HK-2 (cell line): Measurements from ENCODE around the gene FCHSD2.
A peak's percentile ranks its signal among the peaks of the same experiment; 100 is the strongest.
"Not testable (repeated sequence)": the region's sequence is repeated elsewhere in the genome, so short reads cannot be mapped to it uniquely, and the experiment has no call there.

Source experiments
- DNase-seq: peaks from one replicate; pipeline ENCODE4 v3.0.0-alpha.2; 2018; ENCODE audit not compliant: unreplicated experiment

The FCHSD2 gene

DNA sequence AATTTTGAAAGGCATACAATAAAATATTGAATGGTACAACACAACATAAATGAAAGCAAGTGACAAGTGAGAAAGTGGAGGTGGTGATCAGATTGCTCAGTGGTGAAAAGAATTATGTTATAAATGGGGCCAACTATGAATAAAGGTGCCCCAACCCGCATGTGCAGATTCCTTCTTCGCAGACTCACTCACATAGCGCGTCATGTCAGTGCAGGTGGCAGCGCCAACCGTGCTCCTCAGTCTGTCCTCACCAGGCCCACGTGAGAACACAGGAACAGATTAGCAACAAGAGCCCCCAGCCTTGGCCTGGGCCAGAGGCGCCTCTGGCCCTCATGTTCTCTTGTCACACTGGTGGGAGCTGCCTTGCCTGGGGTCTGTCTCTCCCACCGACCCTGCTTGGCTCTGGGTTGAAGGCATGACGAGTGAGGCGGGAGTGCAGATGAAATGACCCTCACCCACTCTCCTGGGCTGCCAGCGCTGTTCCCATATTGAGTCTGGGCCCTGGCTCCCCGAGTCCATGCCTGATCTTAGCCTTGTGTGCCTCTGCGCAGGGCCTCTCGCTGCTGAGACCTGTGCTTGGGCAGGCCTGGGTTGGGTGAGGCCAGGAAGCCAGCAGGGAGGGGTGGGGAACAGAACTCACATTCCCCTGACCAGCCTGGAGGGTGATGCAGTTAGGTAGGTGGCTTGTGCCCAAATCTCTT lies 321.5 kb downstream of the FCHSD2 start:
- DNase-seq = no peak

DNA sequence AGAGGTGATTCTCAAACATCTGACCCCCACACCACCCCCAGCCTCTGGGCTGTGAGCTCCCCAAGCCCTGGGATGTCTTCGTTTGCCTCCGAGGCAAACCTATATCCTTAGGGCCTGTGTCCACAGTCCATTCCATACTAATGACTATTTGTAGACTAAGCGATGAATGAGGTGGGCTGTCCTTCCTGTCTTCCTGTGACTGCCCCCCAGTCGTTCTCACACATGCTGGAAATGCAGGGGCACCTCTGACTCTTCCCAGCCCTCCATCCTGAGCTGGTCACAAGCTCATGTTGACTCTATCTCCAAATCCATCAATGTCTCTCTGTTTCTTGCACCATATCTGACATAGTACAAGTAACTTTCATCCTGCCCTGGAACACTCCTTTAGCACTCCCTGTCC lies 323.1 kb downstream of the FCHSD2 start:
- DNase-seq = no peak

DNA sequence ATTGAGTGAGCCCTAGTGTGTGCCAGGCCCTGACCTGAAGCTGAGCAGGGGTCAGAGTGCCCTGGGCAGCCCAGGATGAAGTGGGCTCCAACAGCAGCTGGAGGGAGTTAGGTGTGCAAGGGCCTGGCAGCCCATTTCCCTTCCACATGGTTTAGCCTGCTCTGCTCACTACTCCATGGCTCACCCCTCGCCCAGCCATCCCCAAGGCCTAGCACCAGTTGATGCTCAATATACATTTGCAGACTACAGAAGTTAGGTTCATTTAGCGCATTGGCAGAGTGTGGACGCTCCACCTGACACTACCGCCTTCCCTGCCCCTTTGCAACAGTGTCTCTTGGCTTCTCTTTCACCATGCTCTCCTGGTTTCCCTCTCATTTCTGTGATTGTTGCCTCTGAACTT lies 324.2 kb downstream of the FCHSD2 start:
- no peak for DNase-seq

DNA sequence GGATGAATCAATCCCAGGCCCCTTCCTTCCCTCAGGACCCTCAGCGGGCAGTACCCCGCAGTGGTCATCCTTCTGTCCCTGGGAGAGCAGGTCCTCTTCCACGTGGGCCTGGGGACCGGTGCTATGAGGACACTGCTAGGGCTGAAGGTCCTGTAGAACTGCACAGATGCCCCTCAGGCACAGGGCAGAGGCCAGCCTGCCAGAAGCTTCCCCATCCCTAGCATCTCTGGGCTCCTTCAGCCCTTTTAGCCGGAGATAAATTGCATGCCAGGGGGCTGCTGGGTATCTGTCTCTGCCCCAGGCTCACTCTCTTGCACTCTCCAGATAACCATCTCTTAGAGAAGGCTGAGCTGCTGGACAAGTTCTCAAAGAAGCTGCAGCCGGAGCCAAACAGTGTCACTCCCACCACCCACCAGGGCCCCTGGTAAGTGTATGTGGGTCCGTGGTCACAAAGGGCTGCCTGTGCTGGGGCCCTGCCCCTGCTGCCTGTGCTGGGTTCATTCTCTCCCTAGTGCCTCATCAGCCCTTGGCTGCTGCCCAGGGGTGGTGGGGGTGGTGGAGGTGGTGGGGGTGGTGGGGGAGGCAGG lies 325.6 kb downstream of the FCHSD2 start:
- no peak for DNase-seq

DNA sequence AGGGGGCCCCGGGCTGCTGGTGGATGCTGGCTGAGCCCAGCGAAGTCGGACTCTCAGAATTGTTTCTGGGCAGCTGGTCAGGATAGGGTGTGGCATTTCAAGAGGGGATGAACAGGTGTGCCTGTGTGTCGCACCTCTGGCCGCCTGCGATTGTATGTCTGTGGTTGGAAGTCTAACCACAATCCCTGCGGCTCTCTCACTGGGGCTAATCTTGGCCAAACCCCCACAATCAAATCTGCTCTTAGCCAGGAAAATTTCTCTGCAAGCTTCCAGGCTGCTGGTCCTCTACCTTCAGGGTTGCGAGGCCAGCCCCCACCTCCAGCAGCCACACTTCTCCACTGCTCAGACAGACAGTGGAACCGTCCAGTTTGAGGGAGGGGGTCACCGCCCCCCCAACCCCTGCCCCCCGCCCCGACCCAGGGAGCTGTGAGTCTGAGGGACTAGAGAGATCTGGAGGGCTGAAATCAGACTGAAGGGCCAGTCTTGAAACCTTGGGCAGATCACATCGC lies 327.0 kb downstream of the FCHSD2 start:
- no peak for DNase-seq

DNA sequence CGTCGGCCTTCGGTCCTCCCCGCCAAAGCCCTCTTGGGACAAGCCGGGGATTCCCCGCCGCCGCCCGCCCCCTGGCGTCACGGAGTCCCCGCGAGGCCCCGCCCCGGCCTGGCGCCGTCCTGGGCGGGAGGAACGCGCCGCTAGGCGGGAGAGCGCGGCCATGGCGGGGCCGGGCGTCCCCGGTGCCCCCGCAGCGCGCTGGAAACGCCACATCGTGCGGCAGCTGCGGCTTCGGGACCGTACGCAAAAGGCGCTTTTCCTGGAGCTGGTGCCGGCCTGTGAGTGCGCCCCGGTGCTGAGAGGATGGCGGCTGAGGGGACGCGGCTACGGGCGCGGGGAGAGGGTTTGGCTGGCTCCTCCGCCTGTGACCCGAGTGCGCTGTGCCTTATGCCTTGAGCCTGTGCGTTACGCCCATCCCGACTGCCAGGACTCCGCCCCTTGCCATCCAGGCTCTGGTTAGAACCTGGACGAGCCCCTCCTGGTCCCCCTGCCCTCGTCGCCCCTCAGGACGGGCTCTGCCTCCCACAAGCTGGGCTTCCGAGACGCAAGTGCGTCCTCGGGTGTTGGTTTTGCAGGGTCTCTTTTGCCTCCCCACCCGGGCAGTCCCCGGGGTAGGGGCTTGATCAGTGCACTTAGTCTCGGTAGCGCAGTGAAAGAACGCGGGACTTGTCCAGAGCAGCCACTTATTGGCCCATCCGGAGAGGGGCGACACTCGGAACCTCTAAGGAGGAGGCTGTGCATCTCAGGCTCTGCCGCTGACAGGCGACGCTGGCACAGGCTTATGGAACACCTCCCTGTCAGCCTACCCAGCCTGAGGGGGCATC lies 327.6 kb downstream of the FCHSD2 start, which contains the start of gene ATG16L2:
ATG16L2 (plus strand) TSS at position 126 of the 824 bp plus-strand sequence; CDS start at position 161, 35 bp downstream.
- peak; percentile 80 for DNase-seq

DNA sequence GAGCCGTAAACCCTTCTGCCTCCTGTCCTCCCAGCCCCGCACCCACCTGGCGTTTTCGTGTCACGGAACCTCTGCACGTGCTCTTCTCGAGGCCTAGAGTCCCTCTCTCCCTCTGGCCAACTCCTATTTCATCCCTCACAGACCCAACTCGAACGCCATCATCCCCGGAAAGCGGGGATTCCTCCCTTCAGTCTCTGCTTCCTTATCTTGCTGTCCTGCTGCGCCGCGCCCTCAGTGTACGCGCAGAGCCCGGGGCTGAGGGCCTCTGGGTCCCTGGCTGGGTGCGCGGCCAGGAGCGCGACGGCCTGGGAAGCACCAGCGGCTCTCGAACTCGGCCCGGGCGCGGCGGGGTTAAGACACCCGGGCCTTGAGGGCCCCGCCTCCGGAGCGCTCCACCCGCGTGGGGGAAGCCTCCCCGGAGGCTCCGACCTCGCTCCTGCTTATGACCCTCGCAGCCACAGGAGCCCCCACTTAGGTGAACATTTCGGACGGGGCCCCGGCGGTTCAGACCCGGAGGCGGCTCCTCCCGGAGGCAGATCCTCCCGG lies 328.3 kb downstream of the FCHSD2 start:
- DNase-seq = peak; percentile 80

DNA sequence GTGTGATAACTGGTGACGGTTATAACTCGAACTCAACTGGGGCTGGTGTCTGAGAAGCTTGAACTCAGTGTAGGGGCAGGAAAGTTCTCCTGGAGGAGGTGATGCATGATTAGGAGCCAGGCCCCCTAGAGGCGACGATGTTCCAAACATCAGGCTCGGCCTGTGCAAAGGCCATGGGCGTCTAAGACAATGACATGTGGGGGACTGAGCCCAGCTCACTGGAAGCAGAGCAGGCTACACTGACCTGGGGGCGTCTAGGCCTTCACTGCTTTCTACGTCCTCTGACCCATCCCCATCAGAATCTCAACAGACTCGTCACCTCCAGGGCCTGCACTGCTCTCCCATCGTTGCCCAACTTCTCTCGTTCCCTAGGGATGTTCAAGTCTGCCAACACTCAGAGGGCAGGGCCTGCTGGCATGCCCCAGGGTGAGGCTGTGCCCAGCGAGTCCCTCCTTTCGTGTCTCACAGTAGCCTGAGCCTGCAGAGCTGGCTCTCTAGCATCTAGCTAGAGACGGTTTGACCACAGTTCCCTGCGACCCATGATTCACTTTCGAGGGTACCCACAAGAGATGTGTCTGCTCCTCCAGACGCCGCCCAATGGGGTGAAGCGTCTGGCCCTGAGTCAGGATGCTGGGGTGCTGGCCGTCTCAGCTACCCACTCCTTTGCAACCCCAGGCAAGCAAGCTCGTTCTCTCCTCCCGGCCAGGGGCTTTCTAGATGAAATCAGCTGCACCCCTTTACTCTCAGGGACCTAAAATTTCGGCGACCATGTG lies 329.0 kb downstream of the FCHSD2 start:
- peak; percentile 65 for DNase-seq

DNA sequence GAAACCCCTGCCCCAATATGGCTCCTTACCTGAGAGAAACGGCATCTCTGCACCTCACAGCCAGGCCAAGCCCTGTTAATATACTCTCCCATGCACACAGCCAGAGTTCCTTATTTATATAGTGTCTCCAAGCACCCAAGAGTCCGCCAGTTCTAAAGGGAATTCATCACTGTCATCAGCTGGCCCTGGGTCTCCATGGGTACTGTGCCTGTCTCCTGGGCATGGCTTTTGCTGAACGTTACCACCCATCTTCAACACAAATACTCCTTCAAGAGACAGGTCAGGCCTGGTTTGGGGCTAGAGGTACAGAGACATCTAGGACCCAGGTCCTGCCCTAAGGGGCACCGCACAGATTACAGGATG lies 329.5 kb downstream of the FCHSD2 start:
- no peak for DNase-seq

DNA sequence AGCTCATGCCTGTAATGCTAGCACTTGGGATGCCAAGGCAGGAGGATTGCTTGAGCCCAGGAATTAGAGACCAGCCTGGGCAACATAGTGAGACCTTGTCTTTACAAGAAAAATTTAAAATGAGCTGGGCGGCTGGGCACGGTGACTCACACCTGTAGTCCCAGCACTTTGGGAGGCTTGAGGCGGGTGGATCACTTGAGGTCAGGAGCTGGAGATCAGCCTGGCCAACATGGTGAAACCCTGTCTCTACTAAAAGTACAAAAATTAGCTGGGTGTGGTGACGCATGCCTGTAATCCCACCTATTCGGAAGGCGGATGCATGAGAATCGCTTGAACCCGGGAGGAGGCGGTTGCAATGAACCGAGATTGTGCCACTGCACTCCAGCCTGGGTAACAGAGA lies 330.4 kb downstream of the FCHSD2 start:
- DNase-seq = not testable (repeated sequence)

DNA sequence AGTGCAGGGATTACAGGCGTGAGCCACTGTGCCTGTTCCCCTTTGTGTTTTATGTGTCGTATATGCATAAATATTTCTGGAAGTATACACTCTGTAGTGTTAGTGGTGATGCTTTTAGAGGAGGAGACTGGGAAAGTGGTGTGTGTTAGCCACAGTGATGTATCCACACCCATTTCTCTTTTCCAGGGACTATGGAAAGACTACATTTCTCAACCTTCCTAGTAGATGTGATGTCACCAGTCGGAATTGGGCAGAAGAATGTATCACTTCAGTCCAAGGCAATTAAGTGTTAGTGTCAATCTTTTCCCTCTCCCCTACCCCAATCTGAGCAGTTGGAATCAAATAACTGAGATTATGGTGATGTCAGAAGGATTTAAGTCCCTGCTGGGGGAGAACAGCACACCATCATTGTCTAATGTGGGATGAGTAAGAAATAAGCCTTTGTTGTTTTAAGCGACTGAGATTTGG lies 333.8 kb downstream of the FCHSD2 start:
- no peak for DNase-seq

DNA sequence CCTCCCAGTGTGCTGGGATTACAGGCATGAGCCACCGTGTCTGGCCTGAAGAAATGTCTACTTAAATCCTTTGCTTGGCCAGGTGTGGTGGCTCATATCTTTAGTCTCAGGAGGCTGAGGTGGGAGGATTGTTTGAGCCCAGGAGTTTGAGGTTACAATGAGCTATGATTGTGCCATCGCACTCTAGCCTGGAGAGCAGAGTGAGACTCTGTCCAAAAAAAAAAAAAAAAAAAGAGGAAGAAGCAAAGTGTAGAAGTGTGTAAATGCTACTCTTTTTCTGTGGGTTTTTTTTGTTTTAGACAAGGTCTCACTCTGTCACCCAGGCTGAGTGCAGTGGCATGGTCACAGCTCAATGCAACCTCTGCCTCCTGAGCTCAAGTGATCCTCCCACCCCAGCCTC lies 334.3 kb downstream of the FCHSD2 start:
- no peak for DNase-seq

DNA sequence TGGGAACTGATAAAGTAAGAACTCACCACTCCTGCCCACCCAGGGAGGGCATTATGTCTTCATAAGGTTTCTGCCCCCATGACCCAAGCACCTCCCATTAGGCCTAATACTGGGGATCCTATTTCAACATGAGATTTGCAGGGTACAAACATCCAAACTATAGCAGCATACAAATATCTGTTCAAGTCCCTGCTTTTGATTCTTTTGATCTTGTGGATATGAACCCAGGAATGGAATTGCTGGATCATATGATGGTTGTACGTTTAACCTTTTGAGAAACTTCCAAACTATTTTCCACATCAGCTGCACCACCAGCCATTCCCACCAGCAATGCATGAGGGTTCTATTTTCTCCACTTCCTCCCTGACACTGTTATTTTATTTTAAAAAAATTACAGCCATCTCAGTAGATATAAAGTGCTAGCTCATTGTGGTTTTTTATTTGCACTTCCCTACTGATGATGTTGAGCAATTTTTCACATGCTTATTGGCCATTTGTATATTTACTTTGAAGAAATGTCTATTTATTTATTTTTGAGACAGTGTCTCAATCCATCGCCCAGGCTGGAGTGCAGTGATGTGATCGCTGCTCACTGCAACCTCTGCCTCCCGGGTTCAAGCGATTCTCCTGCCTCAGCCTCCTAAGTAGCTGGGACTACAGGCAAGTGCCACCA lies 335.0 kb downstream of the FCHSD2 start:
- DNase-seq = no peak

DNA sequence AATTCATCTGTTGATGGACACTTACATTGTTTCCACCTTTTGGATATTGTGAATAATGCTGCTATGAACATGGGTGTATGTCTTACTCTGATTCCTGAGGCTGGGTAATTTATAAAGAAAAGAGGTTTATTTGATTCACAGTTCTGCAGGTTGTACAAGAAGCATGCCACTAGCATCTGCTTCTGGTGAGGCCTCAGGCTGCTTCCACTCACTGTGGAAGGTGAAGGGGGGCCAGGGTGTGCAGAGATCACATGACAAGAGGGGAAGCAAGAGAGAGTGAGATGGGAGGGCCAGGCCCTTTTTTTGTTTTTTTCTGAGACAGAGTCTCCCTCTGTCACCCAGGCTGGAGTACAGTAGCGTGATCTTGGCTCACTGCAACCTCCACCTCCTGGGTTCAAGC lies 335.7 kb downstream of the FCHSD2 start:
- DNase-seq = not testable (repeated sequence)

DNA sequence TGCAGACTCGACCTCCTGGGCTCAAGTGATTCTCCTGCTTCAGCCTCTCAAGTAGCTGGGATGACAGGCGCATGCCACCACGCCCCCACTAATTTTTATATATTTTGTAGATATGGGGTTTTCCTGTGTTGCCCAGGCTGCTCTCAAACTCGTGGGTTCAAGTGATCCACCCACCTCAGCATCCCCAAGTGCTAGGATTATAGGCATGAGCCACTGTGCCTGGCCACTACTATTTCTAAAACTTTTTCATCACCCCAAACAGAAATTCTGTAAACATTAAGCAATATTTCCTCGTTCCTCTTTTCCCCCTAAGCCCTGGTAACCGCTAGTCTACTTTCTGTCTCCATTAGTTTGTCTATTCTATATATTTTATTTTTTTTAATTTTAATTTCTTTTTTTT lies 336.9 kb downstream of the FCHSD2 start:
- no peak for DNase-seq

DNA sequence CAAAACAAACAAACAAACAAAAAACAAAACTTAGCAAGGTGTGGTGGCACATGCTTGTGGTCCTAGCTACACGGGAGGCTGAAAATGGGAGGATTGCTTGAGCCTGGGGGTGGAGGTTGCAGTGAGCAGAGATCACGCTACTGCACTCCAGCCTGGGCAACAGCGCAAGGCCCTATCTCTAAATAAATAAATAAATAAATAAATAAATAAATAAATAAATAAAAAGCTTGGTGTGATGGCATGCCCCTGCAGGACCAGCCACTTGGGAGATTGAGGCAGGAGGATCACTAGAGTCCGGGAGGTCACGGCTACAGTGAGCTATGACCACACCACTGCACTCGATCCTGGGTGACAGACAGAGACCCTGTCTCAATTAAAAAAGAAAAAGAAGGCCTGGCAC lies 339.3 kb downstream of the FCHSD2 start:
- no peak for DNase-seq

DNA sequence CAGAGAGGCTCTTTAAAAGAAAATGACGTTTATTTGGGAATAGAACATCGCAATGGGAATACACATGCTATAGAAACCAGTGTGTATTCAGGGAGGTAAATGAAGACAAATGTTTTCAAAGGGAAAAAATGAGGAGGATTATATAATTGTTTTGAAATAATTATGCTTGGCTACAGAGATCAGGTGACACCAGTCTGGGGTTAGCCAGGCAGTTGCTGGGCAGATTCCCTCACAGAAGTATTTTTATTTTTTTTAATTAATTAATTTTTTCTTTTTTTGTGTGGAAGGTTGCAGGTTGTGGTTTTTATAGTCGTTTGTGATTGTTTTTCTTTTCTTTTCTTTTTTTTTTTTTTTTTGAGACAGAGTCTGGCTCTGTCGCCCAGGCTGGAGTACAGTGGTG lies 342.7 kb downstream of the FCHSD2 start:
- no peak for DNase-seq

DNA sequence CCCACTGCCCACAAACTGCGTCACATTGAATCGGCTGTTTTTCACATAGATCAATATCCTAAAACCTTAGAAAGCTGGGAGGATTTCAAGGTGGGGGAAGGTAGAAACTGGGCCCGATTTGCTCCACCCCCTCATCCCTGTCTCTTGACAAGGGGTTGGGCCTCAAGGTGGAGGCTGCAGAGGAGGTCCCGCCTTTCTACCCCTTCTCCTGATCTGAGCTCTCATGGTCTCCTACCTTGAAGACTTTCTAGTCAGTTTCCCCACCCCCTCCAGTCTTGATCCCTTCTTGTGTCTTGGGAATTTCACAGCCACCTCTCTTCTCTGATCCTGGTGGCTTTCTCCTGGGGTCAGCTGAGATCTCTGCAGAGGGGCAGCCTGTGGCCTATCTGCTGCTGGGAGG lies 343.8 kb downstream of the FCHSD2 start:
- DNase-seq = no peak

DNA sequence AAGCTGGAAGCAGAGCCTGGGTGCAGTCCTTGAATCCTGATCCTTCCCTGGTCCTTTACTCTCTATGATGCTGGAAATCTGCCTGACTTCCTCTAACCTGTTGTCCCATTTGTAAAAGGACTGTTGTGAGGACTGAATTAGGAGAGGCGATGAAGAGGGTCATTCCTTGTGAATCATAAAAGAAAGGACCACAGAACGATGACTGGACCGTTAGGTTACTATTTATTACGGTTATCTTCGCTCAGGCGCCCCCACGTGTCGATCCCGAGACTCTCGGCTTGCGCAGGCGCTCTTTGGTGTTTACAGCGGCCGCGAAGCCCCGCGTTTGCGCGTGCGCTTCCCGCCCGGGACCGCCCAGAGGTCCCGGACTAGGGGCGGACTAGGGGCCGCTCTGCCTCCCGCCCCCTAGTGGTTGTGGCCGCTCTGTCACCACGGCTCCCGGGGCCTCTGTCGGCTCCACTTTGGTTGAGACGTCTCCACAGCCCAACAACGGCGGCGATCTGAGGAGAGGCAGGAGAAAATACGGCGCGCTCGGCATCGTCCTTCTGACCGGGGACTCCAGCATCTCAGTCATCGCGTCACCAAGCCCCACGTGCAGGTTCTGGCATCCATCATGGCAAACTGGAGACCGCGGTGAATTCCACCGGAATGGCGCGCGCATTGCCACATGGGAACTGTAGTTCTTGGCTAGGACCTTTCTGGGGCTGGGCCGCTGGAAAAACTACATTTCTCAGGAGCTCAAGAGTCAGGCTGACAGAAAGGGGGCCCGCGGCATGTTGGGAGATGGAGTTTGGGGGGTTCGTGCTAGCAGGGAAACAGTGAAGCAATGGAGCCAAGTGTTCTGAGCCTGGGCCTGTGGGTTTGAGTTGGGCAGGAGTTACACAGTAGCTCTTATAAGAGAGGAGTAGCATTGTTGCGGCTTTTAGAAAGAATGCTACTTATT lies 348.4 kb downstream of the FCHSD2 start, which contains the start of gene STARD10:
STARD10 (minus strand) TSS at position 623 of the 943 bp plus-strand sequence. CDS start 12,866 bp downstream, outside the sequence.
- peak; percentile 86 for DNase-seq

DNA sequence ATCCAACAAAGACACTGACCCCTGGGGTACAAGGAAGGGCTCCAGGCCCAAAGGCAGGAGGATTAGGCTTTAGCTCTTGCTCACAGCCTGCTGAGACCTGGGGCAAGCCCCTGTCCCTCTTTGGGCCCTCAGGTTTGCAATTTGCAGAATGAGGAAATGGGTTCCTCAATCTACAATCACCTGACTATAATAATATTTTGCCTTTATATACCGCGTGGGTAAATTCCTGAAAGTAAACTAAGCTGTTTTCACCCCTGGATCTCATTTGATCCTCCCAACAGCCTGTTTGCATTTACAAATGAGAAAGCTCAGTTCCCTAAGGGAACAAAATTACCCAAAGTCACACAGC lies 349.1 kb downstream of the FCHSD2 start:
- no peak for DNase-seq
